Right lobe of liver (tissue), 4 donors: ENCODE measurements around the gene RBM33.

ENCODE experiments used
- POLR2A ChIP-seq: fragments of 450-650 bp; IDR thresholded peaks from one replicate; pipeline ENCODE4 v1.6.1; 2017; ENCODE audit warnings: antibody characterized with exemption, mild to moderate bottlenecking
- TF ChIP-seq, protein P1 (sequence below), 4 donors: fragments of 200-600 bp in 3 of 4; fragments of 450-650 bp in 1 of 4; IDR thresholded peaks; one replicate each; pipeline versions ENCODE4 v1.5.1 to v1.8.0; 2016 to 2022; ENCODE audit warnings: antibody characterized with exemption in 4 of 4, mild to moderate bottlenecking in 2 of 4
- donor health status: DM: no; HTN: no; CAD: no.
- donor health status: DM: no; HTN: no; CAD: no.
- donor health status: DM: no; HTN: yes; CAD: no.

DNA sequence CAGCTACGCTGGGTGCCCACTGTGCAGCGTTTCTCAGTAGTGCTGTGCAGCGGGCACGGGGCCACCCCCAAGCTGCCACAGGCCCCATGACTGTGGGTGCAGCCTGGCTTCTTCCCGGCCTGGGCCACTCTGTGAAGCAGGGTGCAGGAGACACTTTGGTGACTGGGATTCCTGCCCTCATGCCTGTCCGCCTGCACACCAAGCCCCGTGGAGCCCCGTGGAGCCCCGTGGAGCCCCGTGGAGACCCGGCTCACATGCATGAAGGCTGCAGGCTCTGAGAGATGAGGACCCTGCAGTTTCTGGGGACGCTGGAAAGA, 171.7 kb downstream of the RBM33 start:
- TF ChIP-seq, protein P1, sequence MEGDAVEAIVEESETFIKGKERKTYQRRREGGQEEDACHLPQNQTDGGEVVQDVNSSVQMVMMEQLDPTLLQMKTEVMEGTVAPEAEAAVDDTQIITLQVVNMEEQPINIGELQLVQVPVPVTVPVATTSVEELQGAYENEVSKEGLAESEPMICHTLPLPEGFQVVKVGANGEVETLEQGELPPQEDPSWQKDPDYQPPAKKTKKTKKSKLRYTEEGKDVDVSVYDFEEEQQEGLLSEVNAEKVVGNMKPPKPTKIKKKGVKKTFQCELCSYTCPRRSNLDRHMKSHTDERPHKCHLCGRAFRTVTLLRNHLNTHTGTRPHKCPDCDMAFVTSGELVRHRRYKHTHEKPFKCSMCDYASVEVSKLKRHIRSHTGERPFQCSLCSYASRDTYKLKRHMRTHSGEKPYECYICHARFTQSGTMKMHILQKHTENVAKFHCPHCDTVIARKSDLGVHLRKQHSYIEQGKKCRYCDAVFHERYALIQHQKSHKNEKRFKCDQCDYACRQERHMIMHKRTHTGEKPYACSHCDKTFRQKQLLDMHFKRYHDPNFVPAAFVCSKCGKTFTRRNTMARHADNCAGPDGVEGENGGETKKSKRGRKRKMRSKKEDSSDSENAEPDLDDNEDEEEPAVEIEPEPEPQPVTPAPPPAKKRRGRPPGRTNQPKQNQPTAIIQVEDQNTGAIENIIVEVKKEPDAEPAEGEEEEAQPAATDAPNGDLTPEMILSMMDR (IDR thresholded peaks at IDR 0.05): no peak
- TF ChIP-seq POLR2A: no peak
